Heart right ventricle (tissue), 16 donors: ENCODE data around the gene TRABD2A. TPM values are rescaled to one million over a fixed set of nuclear protein-coding genes. Genes with fewer than 3 reads are reported as not detected.

ENCODE experiments used
- ATAC-seq, 8 donors: fragments of 200-7000 bp; cut with Tn5 transposase; one replicate each; pipeline ENCODE4 v1.9.1; 2020; ENCODE audit warnings: mild to moderate bottlenecking in 8 of 8, moderate library complexity in 8 of 8, moderate number of reproducible peaks in 1 of 8
- DNase-seq, 2 donors: peaks; one replicate each; pipeline ENCODE4 v3.0.0-alpha.2; 2020
- H3K27ac ChIP-seq, 10 donors: fragments of 200-600 bp; sonication (generic) in 2 of 10; one replicate each; pipeline versions ENCODE4 v1.5.0 to v1.8.0; 2020 to 2022; ENCODE audit warnings: mild to moderate bottlenecking in 3 of 10
- H3K27me3 ChIP-seq, 7 donors: fragments of 200-600 bp; one replicate each; pipeline ENCODE4 v1.8.0; 2021 to 2022; ENCODE audit warnings: mild to moderate bottlenecking in 2 of 7
- H3K36me3 ChIP-seq, 9 donors: fragments of 200-600 bp; sonication (generic) in 1 of 9; one replicate each; pipeline versions ENCODE4 v1.5.0 to v1.8.0; 2020 to 2022; ENCODE audit warnings: mild to moderate bottlenecking in 2 of 9
- H3K4me1 ChIP-seq, 9 donors: fragments of 200-600 bp; sonication (generic) in 1 of 9; one replicate each; pipeline versions ENCODE4 v1.5.0 to v1.8.0; 2020 to 2022; ENCODE audit warnings: mild to moderate bottlenecking in 4 of 9
- H3K4me3 ChIP-seq, 10 donors: fragments of 200-600 bp; sonication (generic) in 2 of 10; one replicate each; pipeline versions ENCODE4 v1.5.0 to v1.8.0; 2020 to 2022; ENCODE audit warnings: mild to moderate bottlenecking in 7 of 10, moderate library complexity in 2 of 10
- H3K9me3 ChIP-seq, 11 donors: fragments of 200-600 bp in 10 of 11; sonication (generic) in 2 of 11; one replicate each; pipeline versions ENCODE4 v1.5.0 to v1.8.0; 2013 to 2022; ENCODE audit warnings: mild to moderate bottlenecking in 2 of 11, control low read depth in 1 of 11, moderate library complexity in 1 of 11
- WGBS, 2 donors: extraction: QIAGEN DNeasy Blood & Tissue Kit; methylation state at CpG; one replicate each; pipeline ENCODE4 v1.1.7; 2013; ENCODE audit warnings: inconsistent platforms in 1 of 2; 5-methylcytosine and 5-hydroxymethylcytosine counted together
- intact Hi-C, 10 donors: fragments of 100-400 bp; cut with DNase I; formaldehyde crosslinking; loops; one replicate each; pipeline versions ENCODE4 v1.11.1 to v1.14.2; 2022
- polyA plus RNA-seq, 2 donors: library from polyadenylated mRNA; stranded (reverse); fragments of 200-250 nt; gene quantifications; one replicate each; pipeline ENCODE4 v1.2.3, GENCODE V29; 2013
- total RNA-seq, 10 donors: library from RNA; stranded (reverse); fragmentation: NEBNext Ultra II Directional in 3 of 10; extraction: Animal tissue kit (Norgen Biotek cat#: 25700) in 3 of 10; gene quantifications; one replicate each; pipeline versions ENCODE4 v1.2.1 to v1.2.4, GENCODE V29; 2021 to 2023
- TF ChIP-seq, protein P1 (sequence below), 9 donors: fragments of 200-600 bp; sonication (generic) in 2 of 9; IDR thresholded peaks; one replicate each; pipeline versions ENCODE4 v1.5.0 to v1.8.0; 2021 to 2022; ENCODE audit warnings: antibody characterized with exemption in 9 of 9, mild to moderate bottlenecking in 5 of 9, moderate library complexity in 1 of 9
- donor health status: Arrhythmogenic right ventricular cardiomyopathy.
- donor health status: ischemic (EF 13 %, LVEDD 7.1; RV severe dilation, severe dysfunction).
- donor health status: healthy with polysubstance abuse.
- donor health status: DM: no; HTN: yes; CAD: no.
- donor health status: DM: no; HTN: no; CAD: no.
- donor health status: ischemic (EF 25% LVEDD 6.9; RV normal size, moderate dysfunction).
- donor health status: ischemic (EF 25% LVEDD 5.7; RV mildly dilated, moderate dysfunction).
- donor health status: healthy.
- donor health status: DM: yes; HTN: yes; CAD: no.
- donor health status: Ischemic cardiomyopathy.
- donor health status: ischemic (EF 35%, LVEDD 5.7; RV mildly dilated, moderate dysfunction).
- donor health status: nonischemic (EF 11% LVEDD 7.7; RV severe dilation, severe dysfunction).
- donor health status: DM: yes; HTN: yes; CAD: no.
- donor health status: PGD.
- donor health status: ischemic (EF 29% LVEDD 5.4; RV normal size, mild dysfunction).
- donor health status: nonischemic (EF 23%, LVEDD 6.1; RV moderate dilation, normal function).

Gene TRABD2A
- total and polyA plus RNA-seq, 12 donors, result 0.34 to 2.0 (median 0.68) TPM

GRCh38 chr2:84925336-84925723 lies 44.4 kb upstream of the TRABD2A start:
- no peak for DNase-seq

DNA sequence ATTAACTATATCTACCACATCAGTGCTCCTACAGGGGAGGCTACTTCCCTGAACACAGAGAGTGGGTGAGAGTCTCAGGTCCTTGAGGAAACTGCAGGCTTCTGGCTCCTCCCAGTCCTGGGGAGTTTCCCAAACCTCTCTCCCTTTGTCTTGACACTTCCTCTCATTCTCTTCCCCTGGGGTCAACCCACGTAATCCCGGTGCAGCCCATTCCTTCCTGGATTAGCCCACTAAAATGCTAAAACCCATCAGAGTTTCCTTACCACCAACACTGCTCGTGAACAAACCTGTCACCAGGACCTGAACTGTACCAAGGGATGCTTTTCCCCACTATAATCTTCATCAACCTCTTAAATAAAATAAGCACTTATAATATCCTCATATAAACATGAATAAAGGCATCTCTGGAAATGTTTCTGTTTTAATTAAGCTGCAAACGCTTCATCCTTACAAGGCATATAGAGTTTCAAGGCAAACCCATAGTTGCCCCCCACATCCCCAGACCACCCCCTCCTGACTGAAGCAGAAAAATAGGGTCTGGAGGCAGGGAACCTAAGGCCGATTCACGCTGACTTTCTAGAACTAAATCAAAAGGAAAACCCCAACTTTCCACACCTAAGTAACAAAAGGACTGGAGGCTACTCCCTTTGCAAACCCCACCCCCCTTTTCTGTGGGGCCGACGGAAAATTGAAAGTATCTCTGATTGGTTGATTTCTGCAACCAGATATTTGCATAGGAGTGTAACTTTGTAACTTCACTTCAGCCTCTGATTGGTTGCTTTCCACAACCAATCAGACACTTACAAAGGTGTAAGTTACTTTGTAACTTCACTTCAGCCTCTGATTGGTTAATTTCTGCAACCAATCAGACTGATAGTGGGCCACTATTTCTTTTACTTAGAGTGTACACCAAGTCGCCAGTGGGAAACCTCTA lies 43.6 kb upstream of the TRABD2A start:
- no peaks in the 10 kb centered on the region for H3K9me3 ChIP-seq
- peak overlapping the region; percentile 67 to 91 (median 83) for H3K27ac ChIP-seq
- H3K27me3 ChIP-seq, result no peaks in the 10 kb centered on the region
- 52 to 64% methylated on average over 9 of the region's 9 CpGs for WGBS, 2 donors
- TF ChIP-seq, protein P1, sequence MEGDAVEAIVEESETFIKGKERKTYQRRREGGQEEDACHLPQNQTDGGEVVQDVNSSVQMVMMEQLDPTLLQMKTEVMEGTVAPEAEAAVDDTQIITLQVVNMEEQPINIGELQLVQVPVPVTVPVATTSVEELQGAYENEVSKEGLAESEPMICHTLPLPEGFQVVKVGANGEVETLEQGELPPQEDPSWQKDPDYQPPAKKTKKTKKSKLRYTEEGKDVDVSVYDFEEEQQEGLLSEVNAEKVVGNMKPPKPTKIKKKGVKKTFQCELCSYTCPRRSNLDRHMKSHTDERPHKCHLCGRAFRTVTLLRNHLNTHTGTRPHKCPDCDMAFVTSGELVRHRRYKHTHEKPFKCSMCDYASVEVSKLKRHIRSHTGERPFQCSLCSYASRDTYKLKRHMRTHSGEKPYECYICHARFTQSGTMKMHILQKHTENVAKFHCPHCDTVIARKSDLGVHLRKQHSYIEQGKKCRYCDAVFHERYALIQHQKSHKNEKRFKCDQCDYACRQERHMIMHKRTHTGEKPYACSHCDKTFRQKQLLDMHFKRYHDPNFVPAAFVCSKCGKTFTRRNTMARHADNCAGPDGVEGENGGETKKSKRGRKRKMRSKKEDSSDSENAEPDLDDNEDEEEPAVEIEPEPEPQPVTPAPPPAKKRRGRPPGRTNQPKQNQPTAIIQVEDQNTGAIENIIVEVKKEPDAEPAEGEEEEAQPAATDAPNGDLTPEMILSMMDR (IDR thresholded peaks at IDR 0.05), result no peak
- peak; percentile 38 to 79 (median 72) for ATAC-seq
- peak overlapping the region in 6 of 10 donors; percentile 22 to 45 (median 36) for H3K4me3 ChIP-seq
- peak; percentile 19 to 85 for DNase-seq
- intact Hi-C loops, result loop anchor here in 7 of 10 donors (1.0 to 10.0 kb wide), 9 partner anchors 17 to 432 kb away; partner anchors contain the start of genes TMSB10 (in 4 of the 7) and TRABD2A (in 3 of the 7)
- H3K4me1 ChIP-seq, result peaks cover 6 to 50% (median 31%) of the 10 kb centered on the region in 9 donors
- H3K36me3 ChIP-seq, result no peaks in the 10 kb centered on the region

More at GRCh38 chr2:84925336-84925723, 44.4 kb upstream of the TRABD2A start:
- Histone ChIP-seq H3K36me3 (no peaks in the 10 kb centered on the region), H3K27ac (peak overlapping the region in 9 of 10 donors; percentile 29 to 91 (median 83)), H3K4me1 (peaks cover 6 to 41% (median 26%) of the 10 kb centered on the region in 9 donors), H3K4me3 (peak overlapping the region in 4 of 10 donors; percentile 5 to 52 (median 38)), H3K9me3 (no peaks in the 10 kb centered on the region), H3K27me3 (no peaks in the 10 kb centered on the region)
- peak in 1 of 8 donors; percentile 32 for ATAC-seq
- WGBS, 2 donors, result 93 to 95% methylated on average over 2 of the region's 2 CpGs
- TF ChIP-seq, protein P1 (IDR thresholded peaks at IDR 0.05), result no peak
- intact Hi-C loops, result loop anchor here in 7 of 10 donors (1.0 to 10.0 kb wide), 8 partner anchors 20 to 433 kb away; partner anchors contain the start of genes TRABD2A (in 3 of the 7) and TMSB10 (in 2 of the 7)

- H3K4me1 ChIP-seq, result peaks cover 6 to 56% (median 31%) of the 10 kb centered on the region in 9 donors
- intact Hi-C loops, result loop anchor here in 3 of 10 donors (10.0 kb wide), 2 partner anchors 372 to 382 kb away; no protein-coding TSS in a partner anchor
- H3K36me3 ChIP-seq, result no peaks in the 10 kb centered on the region
- H3K9me3 ChIP-seq, result no peaks in the 10 kb centered on the region
- no peaks in the 10 kb centered on the region for H3K27me3 ChIP-seq
- no peak for ATAC-seq
- DNase-seq, result no peak
- H3K27ac ChIP-seq, result peak overlapping the region in 8 of 10 donors; percentile 52 to 91 (median 84)
- TF ChIP-seq, protein P1 (IDR thresholded peaks at IDR 0.05), result no peak
- H3K4me3 ChIP-seq, result no peak overlapping the region
Measured at GRCh38 chr2:84923009-84923408, 42.1 kb upstream of the TRABD2A start.

GRCh38 chr2:84919885-84920580 lies 39.1 kb upstream of the TRABD2A start:
- H3K36me3 ChIP-seq, result no peaks in the 10 kb centered on the region
- H3K27me3 ChIP-seq, result no peaks in the 10 kb centered on the region
- H3K4me3 ChIP-seq, result peak overlapping the region in 4 of 10 donors; percentile 6 to 24 (median 18)
- H3K27ac ChIP-seq, result peak overlapping the region; percentile 33 to 92 (median 85)
- TF ChIP-seq, protein P1 (IDR thresholded peaks at IDR 0.05), result no peak
- ATAC-seq (peak; percentile 57 to 95 (median 78)), DNase-seq (peak in 1 of 2 donors; percentile 62)
- intact Hi-C loops, result loop anchor here in 3 of 10 donors (10.0 kb wide), 2 partner anchors 375 to 385 kb away; no protein-coding TSS in a partner anchor
- WGBS, 2 donors, result 27 to 57% methylated on average over 7 of the region's 7 CpGs
- no peaks in the 10 kb centered on the region for H3K9me3 ChIP-seq
- peaks cover 0 to 34% (median 8%) of the 10 kb centered on the region in 9 donors for H3K4me1 ChIP-seq
